NB4 (cell line): ENCODE data around the gene SGMS2.

Experiments
- DNase-seq: peaks from one replicate; pipeline ENCODE4 v3.0.0; 2010; ENCODE audit warnings: low read depth
- H3K4me3 ChIP-seq: one replicate; pipeline ENCODE4 v1.5.1; 2011; ENCODE audit warnings: mild to moderate bottlenecking, low read depth, low read length, moderate library complexity
- CTCF ChIP-seq: IDR thresholded peaks from one replicate; pipeline ENCODE4 v1.5.1; 2012; ENCODE audit warnings: low read depth, low read length
- MYC ChIP-seq: IDR thresholded peaks from 2 replicates; pipeline ENCODE4 v1.6.1; 2011; ENCODE audit warnings: low read depth, low read length
- POLR2A ChIP-seq: IDR thresholded peaks from 2 replicates; pipeline ENCODE4 v1.6.1; 2011; ENCODE audit warnings: mild to moderate bottlenecking; ENCODE audit not compliant: insufficient read length; ENCODE audit errors: extremely low read depth
- TF ChIP-seq, protein P1 (sequence below): IDR thresholded peaks from 2 replicates; pipeline ENCODE4 v1.6.1; 2011; ENCODE audit warnings: low read depth, low read length

SGMS2 gene

DNA sequence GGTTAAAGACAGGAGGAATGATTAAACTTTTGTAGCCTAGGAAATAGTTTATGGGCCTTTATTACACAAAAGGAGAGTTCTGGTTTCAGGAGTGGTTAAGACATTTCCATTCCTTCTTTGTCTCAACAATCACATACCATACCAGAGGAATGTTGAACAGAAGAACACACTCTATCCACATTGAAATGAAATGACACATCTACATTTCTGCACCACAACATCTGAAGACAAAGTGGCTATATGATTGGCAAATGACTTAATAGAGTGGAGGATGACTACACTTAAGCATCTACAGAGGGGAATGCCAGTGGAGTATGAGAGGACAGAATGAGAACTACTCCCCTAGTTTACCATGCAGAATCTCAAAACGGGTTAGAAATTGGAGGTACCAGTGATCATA is 114.6 kb downstream of the SGMS2 start:
- no peak for DNase-seq
- TF ChIP-seq MYC (no peak), POLR2A (no peak), CTCF (no peak)
- TF ChIP-seq, protein P1, sequence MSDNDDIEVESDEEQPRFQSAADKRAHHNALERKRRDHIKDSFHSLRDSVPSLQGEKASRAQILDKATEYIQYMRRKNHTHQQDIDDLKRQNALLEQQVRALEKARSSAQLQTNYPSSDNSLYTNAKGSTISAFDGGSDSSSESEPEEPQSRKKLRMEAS: no peak

GRCh38 chr4:107945809-107946208 is 121.1 kb downstream of the SGMS2 start:
- TF ChIP-seq CTCF (no peak), POLR2A (no peak), MYC (no peak)
- TF ChIP-seq, protein P1: no peak
- no peak overlapping the region for H3K4me3 ChIP-seq
- no peak for DNase-seq

More for the DNA sequence above, 114.6 kb downstream of the SGMS2 start:
- no peak overlapping the region for H3K4me3 ChIP-seq

DNA sequence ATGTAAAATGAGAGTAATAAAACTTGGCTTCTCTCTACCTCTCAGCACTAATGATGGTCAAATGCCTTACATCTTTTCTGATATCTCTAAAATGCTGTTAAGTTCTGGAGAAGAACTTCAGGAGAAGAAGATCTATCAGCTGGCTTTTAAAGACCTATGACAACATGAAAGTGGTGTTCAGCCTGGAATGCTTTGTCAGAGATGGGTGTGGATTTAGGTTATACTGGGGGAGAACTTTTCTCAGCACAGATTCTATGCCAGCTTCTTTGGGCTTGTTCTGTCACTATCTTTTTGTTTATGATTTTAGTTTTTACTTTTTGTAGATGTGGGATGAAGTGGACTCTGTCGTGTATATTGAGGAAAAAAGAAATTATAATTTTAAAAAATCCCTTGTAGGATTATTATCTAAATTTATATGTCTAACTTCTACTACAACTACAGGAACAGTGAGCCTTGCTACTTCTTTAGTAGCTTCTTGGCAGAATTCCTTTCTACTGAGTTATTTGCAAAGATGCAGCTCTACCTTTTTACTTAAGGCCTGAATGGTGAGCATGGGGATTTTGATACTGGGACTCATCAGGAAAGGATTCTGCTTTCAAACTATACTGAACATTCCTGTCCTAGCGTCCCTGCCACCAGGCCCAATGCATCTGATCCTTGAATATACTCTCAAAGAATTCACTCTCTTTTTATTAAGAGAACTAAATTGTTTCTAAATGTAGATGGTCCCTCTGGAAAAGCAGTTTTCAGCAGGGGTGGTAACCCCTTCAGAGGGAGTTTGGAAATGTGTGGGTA is 126.2 kb downstream of the SGMS2 start:
- DNase-seq: no peak
- H3K4me3 ChIP-seq: no peak overlapping the region
- TF ChIP-seq CTCF (no peak), MYC (no peak), POLR2A (no peak)
- TF ChIP-seq, protein P1: no peak

DNA sequence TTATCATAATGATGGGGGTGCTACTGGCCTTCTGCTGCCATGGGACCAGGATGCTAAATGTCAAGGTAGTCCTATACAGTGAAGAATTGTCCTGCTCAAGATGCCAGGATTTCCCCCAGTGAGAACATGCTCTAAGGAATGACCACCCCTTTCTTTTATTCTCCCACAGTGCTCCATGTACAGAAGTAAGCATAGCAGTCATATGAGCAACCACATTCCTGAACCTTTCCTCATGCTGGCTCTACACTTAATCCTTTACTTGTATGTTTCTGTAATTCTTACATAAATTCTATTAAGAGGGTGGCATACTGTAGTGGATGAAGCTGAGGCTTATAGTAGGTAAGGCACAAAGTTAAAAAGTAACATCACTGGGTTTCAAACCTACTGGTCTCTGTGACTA is 126.8 kb downstream of the SGMS2 start:
- TF ChIP-seq MYC: no peak
- no peak for TF ChIP-seq POLR2A
- TF ChIP-seq, protein P1: no peak
- TF ChIP-seq CTCF: no peak
- no peak overlapping the region for H3K4me3 ChIP-seq
- DNase-seq: no peak

GRCh38 chr4:107956011-107956410 is 131.3 kb downstream of the SGMS2 start:
- TF ChIP-seq, protein P1: no peak
- TF ChIP-seq CTCF (no peak), POLR2A (no peak), MYC (no peak)
- no peak for DNase-seq
- no peak overlapping the region for H3K4me3 ChIP-seq
